HL-60 (cell line): ENCODE data around the gene CPSF4.

ENCODE experiments used
- DNase-seq, 2 experiments: peaks; one replicate each; pipeline ENCODE4 v3.0.0-alpha.2; 2010 to 2020; ENCODE audit warnings: low read depth in 1 of 2, low spot score in 1 of 2
- H3K27ac ChIP-seq: fragments of 250-450 bp; sonication (Bioruptor Pico); replicated peaks from 2 replicates; pipeline ENCODE4 v1.5.1; 2020; ENCODE audit warnings: mild to moderate bottlenecking, moderate library complexity
- H3K27me3 ChIP-seq: fragments of 250-450 bp; sonication (Bioruptor Pico); 2 replicates; pipeline ENCODE4 v1.5.1; 2021; ENCODE audit warnings: mild to moderate bottlenecking, moderate library complexity; ENCODE audit not compliant: insufficient read depth, poor library complexity, severe bottlenecking
- H3K4me3 ChIP-seq: replicated peaks from 2 replicates; pipeline ENCODE4 v1.5.1; 2011; ENCODE audit warnings: mild to moderate bottlenecking, control low read depth, low read length; ENCODE audit not compliant: insufficient read depth
- GABPA ChIP-seq: IDR thresholded peaks from 2 replicates; pipeline ENCODE4 v1.6.1; 2012; ENCODE audit warnings: low read depth
- POLR2AphosphoS5 ChIP-seq: IDR thresholded peaks from 2 replicates; pipeline ENCODE4 v1.6.1; 2012; ENCODE audit warnings: low read depth
- REST ChIP-seq: IDR thresholded peaks from 2 replicates; pipeline ENCODE4 v1.6.1; 2012; ENCODE audit warnings: low read depth; ENCODE audit not compliant: insufficient replicate concordance
- SPI1 ChIP-seq: IDR thresholded peaks from 2 replicates; pipeline ENCODE4 v1.6.1; 2012; ENCODE audit warnings: low read depth, mild to moderate bottlenecking, borderline replicate concordance
- long read RNA-seq: library from polyadenylated mRNA; unstranded; transcript quantifications from one replicate; pipeline ENCODE4 v2.0.0, GENCODE V29; 2020
- TF ChIP-seq, protein P1 (sequence below): IDR thresholded peaks from one replicate; pipeline ENCODE4 v1.5.1; 2011; ENCODE audit warnings: low read length, control low read depth, inconsistent platforms; ENCODE audit not compliant: insufficient read depth

CPSF4 gene
- long read RNA-seq, transcript CPSF4-201 (8 exons, 1,691 nt) = minor isoform, 5 of 25 reads
- long read RNA-seq, transcript CPSF4-204 (8 exons, 1,738 nt) = major isoform, 9 of 25 reads
- long read RNA-seq, partial matches to known transcripts = 1 of 25 reads
- long read RNA-seq, other reads (novel, unspliced or antisense) = 9 of 25 reads

GRCh38 chr7:99438573-99439480 lies at the start of gene CPSF4, which contains the start of gene PTCD1:
Gene CPSF4, plus strand, starts transcription at chr7:99438943. Its CDS starts 140 bp downstream, at chr7:99439083.
Gene PTCD1, minus strand, starts transcription at chr7:99438798. Its CDS starts 3,556 bp downstream, at chr7:99435242.
- H3K27me3 ChIP-seq = no peaks in the 10 kb centered on the region
- peak within 1 kb of the TSS; percentile 98 for H3K4me3 ChIP-seq
- peak within 1 kb of the TSS; percentile 80 for H3K27ac ChIP-seq
- TF ChIP-seq POLR2AphosphoS5 = peak; percentile 82
- peak; percentile 5; the same call in 1 of the 2 replicates for TF ChIP-seq SPI1
- no peak for TF ChIP-seq REST
- TF ChIP-seq GABPA = peak; percentile 39; the same call in 1 of the 2 replicates
- TF ChIP-seq, protein P1, sequence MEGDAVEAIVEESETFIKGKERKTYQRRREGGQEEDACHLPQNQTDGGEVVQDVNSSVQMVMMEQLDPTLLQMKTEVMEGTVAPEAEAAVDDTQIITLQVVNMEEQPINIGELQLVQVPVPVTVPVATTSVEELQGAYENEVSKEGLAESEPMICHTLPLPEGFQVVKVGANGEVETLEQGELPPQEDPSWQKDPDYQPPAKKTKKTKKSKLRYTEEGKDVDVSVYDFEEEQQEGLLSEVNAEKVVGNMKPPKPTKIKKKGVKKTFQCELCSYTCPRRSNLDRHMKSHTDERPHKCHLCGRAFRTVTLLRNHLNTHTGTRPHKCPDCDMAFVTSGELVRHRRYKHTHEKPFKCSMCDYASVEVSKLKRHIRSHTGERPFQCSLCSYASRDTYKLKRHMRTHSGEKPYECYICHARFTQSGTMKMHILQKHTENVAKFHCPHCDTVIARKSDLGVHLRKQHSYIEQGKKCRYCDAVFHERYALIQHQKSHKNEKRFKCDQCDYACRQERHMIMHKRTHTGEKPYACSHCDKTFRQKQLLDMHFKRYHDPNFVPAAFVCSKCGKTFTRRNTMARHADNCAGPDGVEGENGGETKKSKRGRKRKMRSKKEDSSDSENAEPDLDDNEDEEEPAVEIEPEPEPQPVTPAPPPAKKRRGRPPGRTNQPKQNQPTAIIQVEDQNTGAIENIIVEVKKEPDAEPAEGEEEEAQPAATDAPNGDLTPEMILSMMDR = no peak
- peak; percentile 83 to 97 for DNase-seq

- DNase-seq = no peak
- Histone ChIP-seq H3K27ac (no peak overlapping the region), H3K27me3 (no peaks in the 10 kb centered on the region), H3K4me3 (no peak overlapping the region)
- TF ChIP-seq, protein P1 = no peak
- 0 out of 2 replicates have a peak, but pooled peaks have one; percentile 21 for TF ChIP-seq POLR2AphosphoS5
Measured at GRCh38 chr7:99389772-99390171, 49.0 kb upstream of the CPSF4 start.

DNA sequence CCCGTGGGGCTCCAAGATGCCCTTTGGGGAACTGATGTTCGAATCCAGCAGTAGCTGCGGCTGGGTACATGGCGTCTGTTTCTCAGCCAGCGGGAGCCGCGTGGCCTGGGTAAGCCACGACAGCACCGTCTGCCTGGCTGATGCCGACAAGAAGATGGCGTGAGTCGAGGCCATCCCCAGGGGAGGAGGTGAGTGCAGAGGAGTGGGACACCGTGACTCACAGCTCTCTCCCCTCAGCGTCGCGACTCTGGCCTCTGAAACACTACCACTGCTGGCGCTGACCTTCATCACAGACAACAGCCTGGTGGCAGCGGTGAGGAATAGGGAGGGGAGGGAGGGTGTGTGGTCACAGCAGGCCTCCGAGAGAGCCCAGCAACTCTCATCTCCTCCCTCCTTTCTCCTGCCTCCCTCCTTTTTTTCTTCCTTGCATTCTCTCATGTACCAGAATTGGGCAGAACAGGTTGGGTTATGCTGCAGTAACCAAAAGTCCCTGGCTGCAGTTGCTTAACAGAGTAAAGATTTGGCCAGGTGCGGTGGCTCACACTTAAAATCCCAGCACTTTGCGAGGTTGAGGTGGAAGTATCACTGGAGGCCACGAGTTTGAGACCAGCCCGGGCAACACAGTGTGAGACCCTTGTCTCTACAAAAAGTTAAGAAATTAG lies 47.7 kb upstream of the CPSF4 start:
- DNase-seq = no peak
- TF ChIP-seq POLR2AphosphoS5 (no peak), GABPA (no peak), SPI1 (no peak), REST (no peak)
- TF ChIP-seq, protein P1 = no peak
- Histone ChIP-seq H3K4me3 (no peak overlapping the region), H3K27me3 (no peaks in the 10 kb centered on the region), H3K27ac (no peak overlapping the region)
